Panc1 (cell line): ENCODE measurements around the gene MOG. TPM values are rescaled to one million over a fixed set of nuclear protein-coding genes. Genes with fewer than 3 reads are reported as not detected.

Source experiments
- ATAC-seq: fragments of 200-7000 bp; cut with Tn5 transposase; 2 replicates; pipeline ENCODE4 v1.9.1; 2020; ENCODE audit warnings: mild to moderate bottlenecking, moderate library complexity
- BruUV-seq: library from RNA; stranded (reverse); fragments of 400-500 nt; replicated peaks from 2 replicates; lab custom pipeline; 2021; lab: Mats Ljungman, UMichigan
- CTCF ChIA-PET: fragments of 300-600 bp; sonication (Branson Sonifier 250); formaldehyde crosslinking; loops from one replicate; lab custom pipeline; 2022; ENCODE audit warnings: antibody characterized with exemption; lab: Charles Lee
- POLR2A ChIA-PET: fragments of 300-600 bp; sonication (Branson Sonifier 250); formaldehyde crosslinking; loops from one replicate; lab custom pipeline; 2022; ENCODE audit warnings: antibody characterized with exemption; lab: Charles Lee
- DNase-seq: peaks from one replicate; pipeline ENCODE4 v3.0.0-alpha.2; 2010; ENCODE audit warnings: low read depth, low spot score
- H3K27ac ChIP-seq: 2 replicates; pipeline ENCODE4 v1.5.1; 2011; ENCODE audit warnings: mild to moderate bottlenecking, low read length, inconsistent platforms
- H3K27me3 ChIP-seq: fragments of 200-500 bp; sonication (Bioruptor generic); 2 replicates; pipeline ENCODE4 v1.6.0; 2014; ENCODE audit warnings: low read length, inconsistent platforms; ENCODE audit not compliant: control insufficient read depth, insufficient read depth
- H3K36me3 ChIP-seq: fragments of 200-500 bp; sonication (Bioruptor generic); 2 replicates; pipeline ENCODE4 v1.5.1; 2014; ENCODE audit warnings: inconsistent platforms, mild to moderate bottlenecking, low read length, moderate library complexity; ENCODE audit not compliant: control insufficient read depth, insufficient read depth
- H3K4me1 ChIP-seq: 2 replicates; pipeline ENCODE4 v1.5.1; 2011; ENCODE audit warnings: inconsistent platforms, mild to moderate bottlenecking, low read length, moderate library complexity; ENCODE audit not compliant: control insufficient read depth, insufficient read depth
- H3K4me3 ChIP-seq, 2 experiments: 2 replicates each; pipeline ENCODE4 v1.5.1; 2011 to 2012; ENCODE audit warnings: low read depth in 2 of 2, low read length in 2 of 2, mild to moderate bottlenecking in 2 of 2, inconsistent platforms in 1 of 2, moderate library complexity in 1 of 2
- H3K9me3 ChIP-seq: fragments of 200-500 bp; sonication (Bioruptor generic); 2 replicates; pipeline ENCODE4 v1.5.1; 2014; ENCODE audit warnings: low read depth, mild to moderate bottlenecking, inconsistent platforms, low read length, moderate library complexity; ENCODE audit not compliant: control insufficient read depth, insufficient read depth
- POLR2AphosphoS5 ChIP-seq: IDR thresholded peaks from 2 replicates; pipeline ENCODE4 v1.6.1; 2012; ENCODE audit warnings: mild to moderate bottlenecking, low read depth, low read length, moderate library complexity
- SIN3A ChIP-seq: IDR thresholded peaks from 2 replicates; pipeline ENCODE4 v1.6.1; 2012; ENCODE audit warnings: low read depth, mild to moderate bottlenecking, low read length, moderate library complexity, borderline replicate concordance; ENCODE audit not compliant: insufficient read depth
- TCF7L2 ChIP-seq: IDR thresholded peaks from 2 replicates; pipeline ENCODE4 v1.6.1; 2011; ENCODE audit warnings: mild to moderate bottlenecking, low read depth, low read length, inconsistent platforms
- in situ Hi-C: cut with HindIII; loops from 2 replicates; pipeline ENCODE4 v1.10.0; 2016; ENCODE audit warnings: low sequenced_read_pairs, low pct_unique_long_range_greater_than_20kb
- intact Hi-C: fragments of 100-400 bp; cut with micrococcal nuclease; formaldehyde crosslinking; loops from one replicate; pipeline ENCODE4 v1.10.0; 2022; ENCODE audit not compliant: unreplicated experiment
- total RNA-seq: library from RNA; stranded (reverse); gene quantifications from one replicate; pipeline ENCODE4 v1.2.1, GENCODE V29; 2021; ENCODE audit not compliant: unreplicated experiment
- TF ChIP-seq, protein P1 (sequence below): fragments of 450-650 bp; IDR thresholded peaks from 2 replicates; pipeline ENCODE4 v1.5.1; 2017; ENCODE audit warnings: mild to moderate bottlenecking
- TF ChIP-seq, protein P2 (sequence below), 2 experiments: IDR thresholded peaks; 2 replicates each; pipeline ENCODE4 v1.6.1; 2011 to 2012; ENCODE audit warnings: low read depth in 2 of 2, control low read depth in 1 of 2, low read length in 1 of 2, mild to moderate bottlenecking in 1 of 2, moderate library complexity in 1 of 2; ENCODE audit not compliant: insufficient read depth in 1 of 2

The MOG gene
- total RNA-seq, 1 experiment from 2014 or later = not detected

DNA sequence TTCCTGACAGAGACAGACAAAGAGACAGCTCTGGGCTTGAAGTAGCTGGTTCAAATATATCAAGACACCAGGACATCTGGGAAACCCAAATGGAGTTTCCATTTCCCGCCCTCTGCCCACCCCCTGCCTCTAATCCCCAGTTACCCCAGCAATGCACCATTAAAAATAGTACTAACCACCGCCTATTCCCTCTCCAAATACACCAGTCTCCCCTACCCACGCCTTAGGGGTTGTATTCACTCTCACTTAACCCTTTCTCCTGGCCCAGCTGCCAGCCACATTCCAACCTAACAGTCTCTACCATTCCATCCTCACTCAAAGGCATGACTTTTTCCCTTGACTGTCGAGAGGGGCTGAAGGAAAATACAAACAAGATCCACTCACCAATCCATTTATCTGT is 46.4 kb upstream of the MOG start:
- CTCF ChIA-PET = no interaction called here
- POLR2A ChIA-PET = no interaction called here
- TF ChIP-seq POLR2AphosphoS5 (no peak), TCF7L2 (no peak)
- TF ChIP-seq, protein P1, sequence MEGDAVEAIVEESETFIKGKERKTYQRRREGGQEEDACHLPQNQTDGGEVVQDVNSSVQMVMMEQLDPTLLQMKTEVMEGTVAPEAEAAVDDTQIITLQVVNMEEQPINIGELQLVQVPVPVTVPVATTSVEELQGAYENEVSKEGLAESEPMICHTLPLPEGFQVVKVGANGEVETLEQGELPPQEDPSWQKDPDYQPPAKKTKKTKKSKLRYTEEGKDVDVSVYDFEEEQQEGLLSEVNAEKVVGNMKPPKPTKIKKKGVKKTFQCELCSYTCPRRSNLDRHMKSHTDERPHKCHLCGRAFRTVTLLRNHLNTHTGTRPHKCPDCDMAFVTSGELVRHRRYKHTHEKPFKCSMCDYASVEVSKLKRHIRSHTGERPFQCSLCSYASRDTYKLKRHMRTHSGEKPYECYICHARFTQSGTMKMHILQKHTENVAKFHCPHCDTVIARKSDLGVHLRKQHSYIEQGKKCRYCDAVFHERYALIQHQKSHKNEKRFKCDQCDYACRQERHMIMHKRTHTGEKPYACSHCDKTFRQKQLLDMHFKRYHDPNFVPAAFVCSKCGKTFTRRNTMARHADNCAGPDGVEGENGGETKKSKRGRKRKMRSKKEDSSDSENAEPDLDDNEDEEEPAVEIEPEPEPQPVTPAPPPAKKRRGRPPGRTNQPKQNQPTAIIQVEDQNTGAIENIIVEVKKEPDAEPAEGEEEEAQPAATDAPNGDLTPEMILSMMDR = no peak

DNA sequence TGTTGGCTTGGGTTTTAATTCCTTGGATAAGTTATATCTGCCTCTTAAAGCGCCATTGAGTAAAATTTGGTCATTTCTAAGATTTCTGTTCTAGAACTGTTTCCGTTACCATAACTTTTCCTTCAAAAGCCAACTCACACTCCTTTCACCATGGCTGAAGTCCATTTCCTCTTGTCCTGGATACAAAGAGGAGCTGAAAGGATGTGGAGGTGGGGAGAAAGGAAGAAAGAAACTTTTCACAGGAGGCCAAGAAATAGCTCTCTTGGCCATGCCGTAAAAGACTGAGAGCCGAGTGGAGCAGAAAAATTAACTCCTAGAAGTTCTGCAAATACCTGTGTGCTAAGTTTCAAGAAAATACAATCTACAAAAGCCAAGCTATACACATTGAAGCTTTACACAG is 45.5 kb upstream of the MOG start:
- intact Hi-C loops (no loop called here), in situ Hi-C loops (no loop called here)
- CTCF ChIA-PET = no interaction called here
- TF ChIP-seq SIN3A = no peak
- TF ChIP-seq TCF7L2 = no peak
- TF ChIP-seq, protein P1 = no peak
- TF ChIP-seq, protein P2, sequence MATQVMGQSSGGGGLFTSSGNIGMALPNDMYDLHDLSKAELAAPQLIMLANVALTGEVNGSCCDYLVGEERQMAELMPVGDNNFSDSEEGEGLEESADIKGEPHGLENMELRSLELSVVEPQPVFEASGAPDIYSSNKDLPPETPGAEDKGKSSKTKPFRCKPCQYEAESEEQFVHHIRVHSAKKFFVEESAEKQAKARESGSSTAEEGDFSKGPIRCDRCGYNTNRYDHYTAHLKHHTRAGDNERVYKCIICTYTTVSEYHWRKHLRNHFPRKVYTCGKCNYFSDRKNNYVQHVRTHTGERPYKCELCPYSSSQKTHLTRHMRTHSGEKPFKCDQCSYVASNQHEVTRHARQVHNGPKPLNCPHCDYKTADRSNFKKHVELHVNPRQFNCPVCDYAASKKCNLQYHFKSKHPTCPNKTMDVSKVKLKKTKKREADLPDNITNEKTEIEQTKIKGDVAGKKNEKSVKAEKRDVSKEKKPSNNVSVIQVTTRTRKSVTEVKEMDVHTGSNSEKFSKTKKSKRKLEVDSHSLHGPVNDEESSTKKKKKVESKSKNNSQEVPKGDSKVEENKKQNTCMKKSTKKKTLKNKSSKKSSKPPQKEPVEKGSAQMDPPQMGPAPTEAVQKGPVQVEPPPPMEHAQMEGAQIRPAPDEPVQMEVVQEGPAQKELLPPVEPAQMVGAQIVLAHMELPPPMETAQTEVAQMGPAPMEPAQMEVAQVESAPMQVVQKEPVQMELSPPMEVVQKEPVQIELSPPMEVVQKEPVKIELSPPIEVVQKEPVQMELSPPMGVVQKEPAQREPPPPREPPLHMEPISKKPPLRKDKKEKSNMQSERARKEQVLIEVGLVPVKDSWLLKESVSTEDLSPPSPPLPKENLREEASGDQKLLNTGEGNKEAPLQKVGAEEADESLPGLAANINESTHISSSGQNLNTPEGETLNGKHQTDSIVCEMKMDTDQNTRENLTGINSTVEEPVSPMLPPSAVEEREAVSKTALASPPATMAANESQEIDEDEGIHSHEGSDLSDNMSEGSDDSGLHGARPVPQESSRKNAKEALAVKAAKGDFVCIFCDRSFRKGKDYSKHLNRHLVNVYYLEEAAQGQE (IDR thresholded peaks at IDR 0.05; ENCODE audit: insufficient read depth in 1 of 2, low read depth in 2 of 2, low read length in 1 of 2) = no peak
- no peak for TF ChIP-seq POLR2AphosphoS5
- Histone ChIP-seq H3K4me1 (no peaks in the 10 kb centered on the region), H3K27ac (no peak overlapping the region), H3K4me3 (no peak overlapping the region), H3K27me3 (no peaks in the 10 kb centered on the region), H3K9me3 (no peaks in the 10 kb centered on the region), H3K36me3 (no peaks in the 10 kb centered on the region)
- DNase-seq = no peak
- BruUV-seq = no TSS peak
- POLR2A ChIA-PET = no interaction called here
- ATAC-seq = no peak

More for the DNA sequence above, 46.4 kb upstream of the MOG start:
- in situ Hi-C loops = no loop called here
- Histone ChIP-seq H3K27ac (no peak overlapping the region), H3K36me3 (no peaks in the 10 kb centered on the region), H3K4me1 (no peaks in the 10 kb centered on the region), H3K4me3 (no peak overlapping the region), H3K9me3 (no peaks in the 10 kb centered on the region), H3K27me3 (no peaks in the 10 kb centered on the region)
- ATAC-seq (no peak), DNase-seq (no peak)
- intact Hi-C loops = no loop called here
- no TSS peak for BruUV-seq
